22Rv1 (cell line): Measurements from ENCODE around the gene FOXR1.

Experiments used
- CTCF ChIP-seq: fragments of 450-650 bp; IDR thresholded peaks from 2 replicates; pipeline ENCODE4 v1.5.1; 2017; ENCODE audit warnings: mild to moderate bottlenecking
- ZFX ChIP-seq: fragments of 450-650 bp; IDR thresholded peaks from 2 replicates; pipeline ENCODE4 v1.6.1; 2017; ENCODE audit warnings: antibody characterized with exemption, borderline replicate concordance

GRCh38 chr11:118984825-118985224, 13.3 kb downstream of the FOXR1 start:
- TF ChIP-seq CTCF (no peak), ZFX (no peak)
